ENCODE measurements around the gene PRSS33. TPM values are rescaled to one million over a fixed set of nuclear protein-coding genes. Genes with fewer than 3 reads are reported as not detected.

Gene PRSS33
- total RNA-seq, 4 donors from 2014 or later = not detected

- no peak for DNase-seq (ENCODE audit: low spot score in 2 of 2)
- intact Hi-C loops (cut with DNase I; ENCODE audit: low total_unique reads) = no loop called here
- WGBS, 2 donors = 17 to 20% methylated on average over 36 to 60 of the region's 79 CpGs
- TF ChIP-seq POLR2A (IDR thresholded peaks at IDR 0.05) (no peak), CTCF (IDR thresholded peaks at IDR 0.05) (no peak)
- H3K4me3 ChIP-seq (ENCODE audit: low read depth, poor library complexity, severe bottlenecking) = no peak overlapping the region
Measured at GRCh38 chr16:2785101-2785991, 2.0 kb downstream of the PRSS33 start.

GRCh38 chr16:2784358-2785100, 2.8 kb downstream of the PRSS33 start:
- TF ChIP-seq POLR2A (IDR thresholded peaks at IDR 0.05) = no peak
- TF ChIP-seq CTCF (IDR thresholded peaks at IDR 0.05) = no peak
- intact Hi-C loops (cut with DNase I; ENCODE audit: low total_unique reads) = no loop called here
- no peak overlapping the region for H3K4me3 ChIP-seq (ENCODE audit: low read depth, poor library complexity, severe bottlenecking)
- WGBS, 2 donors = 52 to 55% methylated on average over 12 to 15 of the region's 15 CpGs
- DNase-seq (ENCODE audit: low spot score in 2 of 2) = no peak

GRCh38 chr16:2783581-2784357, 3.6 kb downstream of the PRSS33 start:
- TF ChIP-seq POLR2A (IDR thresholded peaks at IDR 0.05) (no peak), CTCF (IDR thresholded peaks at IDR 0.05) (no peak)
- intact Hi-C loops (cut with DNase I; ENCODE audit: low total_unique reads) = no loop called here
- DNase-seq (ENCODE audit: low spot score in 2 of 2) = no peak
- 92 to 94% methylated on average over 15 of the region's 15 CpGs for WGBS, 2 donors
- no peak overlapping the region for H3K4me3 ChIP-seq (ENCODE audit: low read depth, poor library complexity, severe bottlenecking)

GRCh38 chr16:2782583-2783351, 4.6 kb downstream of the PRSS33 start:
- no peak for DNase-seq (ENCODE audit: low spot score in 2 of 2)

More at GRCh38 chr16:2782583-2783351, 4.6 kb downstream of the PRSS33 start:
- WGBS, 2 donors = 82 to 86% methylated on average over 20 of the region's 20 CpGs
- H3K4me3 ChIP-seq (ENCODE audit: low read depth, poor library complexity, severe bottlenecking) = no peak overlapping the region
- intact Hi-C loops (cut with DNase I; ENCODE audit: low total_unique reads) = no loop called here
- TF ChIP-seq CTCF (IDR thresholded peaks at IDR 0.05) = no peak
- no peak for TF ChIP-seq POLR2A (IDR thresholded peaks at IDR 0.05)
